Activated CD4-positive, CD25-positive, alpha-beta regulatory T cell treated with anti-CD3 and anti-CD28 coated beads, Interleukin-2, amount 50 U/mL, for 16 hours (primary cell): ENCODE data around the gene SERF2.
"Not testable (repeated sequence)": the region's sequence is repeated elsewhere in the genome, so short reads cannot be mapped to it uniquely, and the experiment has no call there.

Experiments used
- DNase-seq: peaks from one replicate; pipeline ENCODE4 v3.0.0-alpha.2; 2020; ENCODE audit warnings: low read depth, low spot score

SERF2 gene

GRCh38 chr15:43793647-43794046, 1.5 kb downstream of the SERF2 start:
- no peak for DNase-seq

- DNase-seq = no peak
Observed at GRCh38 chr15:43794269-43795037, 2.3 kb downstream of the SERF2 start.

GRCh38 chr15:43795197-43795596, 3.1 kb downstream of the SERF2 start:
- no peak for DNase-seq

- DNase-seq = no peak
Observed at GRCh38 chr15:43795997-43796396, 3.9 kb downstream of the SERF2 start.

GRCh38 chr15:43796566-43796965, 4.4 kb downstream of the SERF2 start:
- no peak for DNase-seq

- no peak for DNase-seq
Observed at GRCh38 chr15:43799209-43799944, 7.3 kb downstream of the SERF2 start.

GRCh38 chr15:43799945-43800285, 7.8 kb downstream of the SERF2 start, which contains the start of gene SERINC4:
Gene SERINC4, minus strand, starts transcription at chr15:43800220. Its CDS starts 234 bp downstream, at chr15:43799986.
- DNase-seq = no peak

- peak; percentile 84 for DNase-seq
Observed at GRCh38 chr15:43800286-43801141, 8.4 kb downstream of the SERF2 start, which contains the start of gene HYPK. Gene HYPK, plus strand, starts transcription at chr15:43800599. Its CDS starts 24 bp downstream, at chr15:43800623.

GRCh38 chr15:43802676-43803075, 10.6 kb downstream of the SERF2 start:
- DNase-seq = not testable (repeated sequence)

GRCh38 chr15:43808435-43808950, 16.4 kb downstream of the SERF2 start:
- DNase-seq = no peak

GRCh38 chr15:43808960-43809678, 17.0 kb downstream of the SERF2 start:
- DNase-seq = no peak

GRCh38 chr15:43815064-43815463, 22.9 kb downstream of the SERF2 start:
- DNase-seq = not testable (repeated sequence)

- no peak for DNase-seq
Observed at GRCh38 chr15:43821505-43821904, 29.4 kb downstream of the SERF2 start.

- peak; percentile 88 for DNase-seq
Observed at GRCh38 chr15:43824302-43825246, 32.5 kb downstream of the SERF2 start, which contains the start of gene MFAP1. Gene MFAP1, minus strand, starts transcription at chr15:43824690. Its CDS starts 121 bp downstream, at chr15:43824569.

GRCh38 chr15:43825305-43825704, 33.2 kb downstream of the SERF2 start:
- not testable (repeated sequence) for DNase-seq

GRCh38 chr15:43826029-43826507, 33.9 kb downstream of the SERF2 start:
- no peak for DNase-seq

GRCh38 chr15:43826508-43827341, 34.6 kb downstream of the SERF2 start, which contains the start of gene WDR76:
Gene WDR76, plus strand, starts transcription at chr15:43827002. Its CDS starts 31 bp downstream, at chr15:43827033.
- peak; percentile 55 for DNase-seq

GRCh38 chr15:43828061-43828657, 36.0 kb downstream of the SERF2 start:
- no peak for DNase-seq
